Right hindlimb (tissue), 1 donor: Measurements from ENCODE around the gene TRAF3.
"Not testable (repeated sequence)": the region's sequence is repeated elsewhere in the genome, so short reads cannot be mapped to it uniquely, and the experiment has no call there.

ENCODE experiments used
- DNase-seq: peaks from one replicate; pipeline ENCODE4 v3.0.0-alpha.2; 2018

The TRAF3 gene

GRCh38 chr14:102809870-102810269 lies 32.6 kb downstream of the TRAF3 start:
- DNase-seq, result no peak

DNA sequence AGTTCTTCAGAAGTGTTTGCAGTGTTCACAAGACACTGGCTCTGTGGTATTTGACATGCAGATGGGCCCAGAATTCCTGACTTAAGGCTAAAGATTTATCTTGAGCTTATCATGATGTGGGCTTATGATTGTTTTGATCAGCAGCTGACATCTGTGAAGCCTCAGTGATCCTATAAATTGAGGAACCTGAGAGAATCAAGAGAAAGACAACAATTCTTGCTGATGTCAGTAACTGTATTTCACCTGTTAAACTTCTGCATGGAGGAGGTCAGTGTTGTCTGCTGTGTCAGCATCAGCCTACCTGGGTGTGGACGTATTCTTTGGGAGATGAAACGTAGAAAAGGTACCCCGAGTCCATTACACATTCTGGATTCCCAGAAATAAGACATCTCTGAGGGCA lies 33.3 kb downstream of the TRAF3 start:
- DNase-seq, result no peak

- no peak for DNase-seq
Measured at GRCh38 chr14:102811254-102811963, 34.2 kb downstream of the TRAF3 start.

DNA sequence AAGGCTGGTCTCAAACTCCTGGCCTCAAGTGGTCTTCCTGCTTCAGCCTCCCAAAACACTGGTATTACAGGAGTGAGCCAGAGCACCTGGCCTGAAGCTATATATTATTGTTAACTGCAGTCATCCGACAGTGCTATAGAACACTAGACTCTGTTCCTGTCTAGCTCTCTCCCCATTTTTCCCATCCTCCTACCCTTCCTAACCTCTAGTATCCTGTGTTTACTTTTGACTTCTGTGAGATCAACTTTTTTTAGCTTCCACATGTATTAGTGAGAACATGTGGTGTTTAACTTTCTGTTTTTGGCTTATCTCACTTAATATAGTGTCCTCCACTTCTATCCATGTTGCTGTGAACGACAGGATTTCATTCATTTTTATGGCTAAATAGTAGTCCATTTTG lies 34.7 kb downstream of the TRAF3 start:
- DNase-seq, result no peak

DNA sequence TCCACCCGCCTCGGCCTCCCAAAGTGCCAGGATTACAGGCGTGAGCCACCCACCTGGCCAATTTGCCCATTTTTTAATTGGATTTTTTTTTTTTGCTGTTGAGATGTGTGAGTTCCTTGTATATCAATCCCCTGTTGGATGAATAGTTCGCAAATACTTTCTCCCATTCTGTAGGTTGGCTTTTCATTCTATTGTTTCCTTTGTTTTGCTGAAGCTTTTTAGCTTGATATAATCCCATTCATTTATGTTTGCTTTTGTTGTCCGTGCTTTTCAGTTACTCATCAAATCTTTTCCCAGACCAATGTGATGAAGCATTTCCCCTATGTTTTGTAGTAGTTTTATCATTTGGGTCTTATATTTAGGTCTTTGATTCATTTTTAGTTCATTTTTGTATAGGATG lies 36.4 kb downstream of the TRAF3 start:
- DNase-seq, result no peak

DNA sequence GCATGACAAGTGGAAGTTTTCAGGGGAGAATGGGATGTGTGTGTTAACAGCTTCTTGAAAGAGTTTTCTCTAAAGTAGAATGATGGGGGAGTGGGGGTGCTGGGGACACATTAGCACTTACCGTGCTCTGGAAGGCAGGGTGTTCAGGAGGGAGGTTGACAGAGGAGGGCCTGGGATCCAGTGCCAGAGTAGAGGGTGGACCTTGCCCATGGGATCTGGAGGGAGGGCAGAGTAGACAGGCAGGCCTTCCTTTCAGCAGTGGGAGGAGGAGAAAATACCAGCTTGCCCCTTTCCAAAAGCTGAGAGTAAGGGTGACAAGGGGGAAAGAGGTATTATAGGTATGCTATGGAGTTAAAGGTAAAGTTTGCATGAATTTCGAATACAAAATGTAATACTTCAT lies 40.1 kb downstream of the TRAF3 start:
- DNase-seq, result no peak

GRCh38 chr14:102817942-102818940 lies 41.0 kb downstream of the TRAF3 start:
- no peak for DNase-seq

GRCh38 chr14:102819176-102819628 lies 42.0 kb downstream of the TRAF3 start:
- DNase-seq, result no peak

DNA sequence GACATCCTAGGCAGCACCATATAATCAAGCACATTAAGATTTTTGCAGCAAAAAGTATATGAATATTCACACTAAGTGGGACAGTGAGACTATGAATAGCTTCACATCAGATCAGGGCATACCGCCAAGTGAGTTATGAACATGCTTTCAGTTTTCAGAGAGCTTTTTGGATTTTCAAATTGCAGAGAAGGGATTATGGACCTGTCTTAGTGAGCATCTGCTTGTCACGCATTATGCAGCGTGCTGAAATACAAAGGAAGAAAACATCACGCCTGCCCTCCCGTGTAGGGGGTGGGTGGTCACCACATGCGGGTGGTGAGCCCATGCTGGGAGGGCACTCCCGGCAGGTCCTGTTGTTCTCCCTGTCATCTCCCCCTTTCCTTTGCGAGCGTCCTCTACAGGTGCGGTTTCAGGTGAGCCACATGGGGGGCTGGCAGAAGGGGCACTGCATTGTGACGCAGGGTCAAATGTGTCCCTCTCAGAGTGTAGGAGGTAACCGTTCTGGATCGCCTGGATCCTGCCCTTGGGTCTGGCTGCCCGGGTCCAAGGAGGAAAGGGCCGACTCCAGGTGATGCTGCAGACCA lies 42.6 kb downstream of the TRAF3 start:
- no peak for DNase-seq

DNA sequence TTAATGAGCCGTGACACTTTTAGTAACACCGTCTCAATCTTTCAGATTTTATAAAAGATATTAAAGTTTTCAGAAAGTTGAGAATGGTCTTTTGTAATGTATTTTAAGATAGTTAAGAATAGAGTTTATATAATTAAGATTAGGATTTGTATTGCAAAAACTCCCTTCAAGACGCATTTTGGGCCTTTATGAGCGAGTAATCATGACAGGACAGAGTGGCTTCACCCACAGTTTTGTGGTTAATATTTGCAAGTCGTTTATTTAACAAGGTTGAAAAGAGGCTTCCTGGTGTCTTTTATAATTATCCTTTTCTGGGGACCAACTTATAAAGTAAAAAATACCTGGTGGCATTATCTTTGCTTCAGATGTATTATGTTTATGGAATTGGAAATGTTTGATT lies 44.0 kb downstream of the TRAF3 start:
- no peak for DNase-seq

- DNase-seq, result no peak
Measured at GRCh38 chr14:102822311-102822863, 45.1 kb downstream of the TRAF3 start.

GRCh38 chr14:102822887-102823286 lies 45.6 kb downstream of the TRAF3 start:
- not testable (repeated sequence) for DNase-seq

DNA sequence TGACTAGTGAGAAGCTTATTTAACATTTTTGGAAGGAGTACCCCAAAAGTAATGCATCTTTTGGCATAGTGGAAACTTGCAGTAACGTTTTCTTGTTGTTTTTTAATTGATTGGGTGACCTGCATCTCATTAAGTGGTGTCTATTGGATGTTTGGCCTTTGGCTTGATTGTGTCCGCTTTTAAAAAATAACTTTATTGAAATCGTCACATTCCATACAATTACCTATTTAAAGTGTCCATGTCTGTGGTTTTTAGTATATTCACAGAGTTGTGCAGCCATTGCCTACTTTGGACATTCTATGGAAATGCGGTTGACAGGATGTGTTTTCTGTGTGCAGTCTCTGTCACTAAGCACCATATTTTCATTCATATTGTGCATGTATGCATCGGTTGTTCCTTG lies 46.3 kb downstream of the TRAF3 start:
- no peak for DNase-seq

GRCh38 chr14:102824832-102825231 lies 47.6 kb downstream of the TRAF3 start:
- DNase-seq, result no peak

- no peak for DNase-seq
Measured at GRCh38 chr14:102825307-102826095, 48.3 kb downstream of the TRAF3 start.

GRCh38 chr14:102826161-102826560 lies 48.9 kb downstream of the TRAF3 start:
- DNase-seq, result no peak

- no peak for DNase-seq
Measured at GRCh38 chr14:102826751-102827675, 49.8 kb downstream of the TRAF3 start.

DNA sequence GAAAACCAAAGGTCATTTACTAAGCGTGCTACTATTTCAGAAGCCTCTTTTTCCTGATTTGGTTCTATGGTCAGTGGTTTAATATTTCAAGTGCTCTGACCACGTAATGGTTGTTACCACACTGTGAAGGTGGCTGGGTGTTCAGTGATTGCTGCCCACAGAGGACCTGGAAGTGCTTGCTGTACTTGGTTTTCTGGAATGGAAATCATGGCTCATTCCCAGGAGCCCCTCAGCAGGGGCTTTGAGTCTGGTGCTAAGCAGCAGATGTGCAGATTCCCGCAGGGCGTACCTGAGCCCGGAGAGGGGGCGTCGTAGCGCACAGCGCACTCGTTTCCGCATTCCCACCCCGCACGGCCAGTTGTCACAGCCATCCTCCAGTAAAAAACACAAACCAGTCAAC lies 50.5 kb downstream of the TRAF3 start:
- no peak for DNase-seq

- DNase-seq, result no peak
Measured at GRCh38 chr14:102828151-102828550, 50.9 kb downstream of the TRAF3 start.

GRCh38 chr14:102829016-102829548 lies 51.8 kb downstream of the TRAF3 start:
- no peak for DNase-seq

DNA sequence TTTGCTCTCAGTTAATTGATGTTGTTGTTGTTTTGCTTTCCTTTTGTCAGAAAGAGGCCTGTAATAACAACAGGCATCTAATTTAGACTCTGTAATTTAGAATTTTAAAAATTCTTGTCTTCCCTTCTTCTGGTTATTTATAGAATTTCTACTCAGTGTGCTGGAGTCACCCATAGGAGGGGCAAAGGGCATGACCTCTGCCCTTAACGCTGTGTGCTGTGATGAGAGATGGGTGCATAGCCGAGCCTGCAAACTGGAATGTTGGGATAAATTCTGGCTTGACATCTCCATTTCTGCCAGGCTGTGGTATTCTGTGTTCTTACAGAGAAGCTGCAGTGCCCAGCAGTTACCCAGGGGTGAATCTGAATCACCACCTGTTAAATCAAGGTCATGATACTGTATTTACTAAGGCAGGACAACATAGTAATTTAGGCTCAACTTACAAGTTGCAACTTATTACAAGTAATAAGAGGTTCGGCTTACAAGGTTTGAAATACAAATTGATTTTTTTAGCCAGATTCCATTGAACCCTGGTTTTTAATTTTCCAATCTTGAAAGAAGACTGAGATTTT lies 53.3 kb downstream of the TRAF3 start:
- no peak for DNase-seq
